Pons (tissue), 1 donor: ENCODE data around the gene PI4KB.
"Not testable (repeated sequence)": the region's sequence is repeated elsewhere in the genome, so short reads cannot be mapped to it uniquely, and the experiment has no call there.

Source experiments
- DNase-seq: peaks from one replicate; pipeline ENCODE4 v3.0.0-alpha.2; 2016; ENCODE audit warnings: low spot score

The PI4KB gene

DNA sequence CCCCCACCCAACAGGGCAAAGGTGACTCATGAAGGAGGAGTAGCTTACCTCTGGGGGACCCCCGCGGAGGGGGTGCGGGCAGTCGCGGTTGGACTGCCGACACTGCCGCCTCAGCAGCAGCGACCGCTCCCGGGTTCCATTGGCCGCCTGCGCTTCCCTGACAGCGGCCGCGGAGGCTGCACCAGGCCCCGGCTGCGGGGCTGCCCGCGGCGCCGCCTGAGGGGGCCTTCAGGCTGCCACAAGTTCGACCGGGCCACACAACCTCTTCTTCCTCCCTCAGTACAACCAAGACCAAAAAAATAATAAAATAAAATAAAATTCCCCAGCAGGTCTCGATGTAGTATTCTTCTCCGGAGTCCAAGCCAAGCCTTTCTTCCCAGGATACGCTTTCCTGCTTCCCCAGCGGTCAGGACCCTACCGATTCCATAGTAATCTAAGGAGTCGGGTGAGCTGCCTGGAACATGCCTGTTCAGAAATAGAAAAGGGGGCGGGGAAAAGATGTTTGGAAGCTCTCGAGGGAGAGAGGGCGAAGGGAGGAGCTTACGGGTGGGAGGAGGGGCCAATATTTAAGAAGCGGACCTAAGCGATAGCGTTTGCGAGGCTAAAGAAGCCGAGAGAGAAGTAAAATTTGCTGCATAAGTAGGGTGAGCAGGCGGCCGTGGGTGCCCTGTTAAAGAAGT lies at the start of gene PI4KB:
Gene PI4KB, minus strand, starts transcription at position 194 of the 680 bp plus-strand sequence. CDS start 10,935 bp downstream, outside the sequence.
- DNase-seq = peak; percentile 99

GRCh38 chr1:151373196-151373595 lies 46.0 kb upstream of the PI4KB start:
- no peak for DNase-seq

- DNase-seq = peak; percentile 70
Observed at GRCh38 chr1:151372058-151372934, 45.1 kb upstream of the PI4KB start, which contains the start of gene SELENBP1. Gene SELENBP1 (minus strand): TSS chr1:151372705. CDS start chr1:151372641, 64 bp downstream.

DNA sequence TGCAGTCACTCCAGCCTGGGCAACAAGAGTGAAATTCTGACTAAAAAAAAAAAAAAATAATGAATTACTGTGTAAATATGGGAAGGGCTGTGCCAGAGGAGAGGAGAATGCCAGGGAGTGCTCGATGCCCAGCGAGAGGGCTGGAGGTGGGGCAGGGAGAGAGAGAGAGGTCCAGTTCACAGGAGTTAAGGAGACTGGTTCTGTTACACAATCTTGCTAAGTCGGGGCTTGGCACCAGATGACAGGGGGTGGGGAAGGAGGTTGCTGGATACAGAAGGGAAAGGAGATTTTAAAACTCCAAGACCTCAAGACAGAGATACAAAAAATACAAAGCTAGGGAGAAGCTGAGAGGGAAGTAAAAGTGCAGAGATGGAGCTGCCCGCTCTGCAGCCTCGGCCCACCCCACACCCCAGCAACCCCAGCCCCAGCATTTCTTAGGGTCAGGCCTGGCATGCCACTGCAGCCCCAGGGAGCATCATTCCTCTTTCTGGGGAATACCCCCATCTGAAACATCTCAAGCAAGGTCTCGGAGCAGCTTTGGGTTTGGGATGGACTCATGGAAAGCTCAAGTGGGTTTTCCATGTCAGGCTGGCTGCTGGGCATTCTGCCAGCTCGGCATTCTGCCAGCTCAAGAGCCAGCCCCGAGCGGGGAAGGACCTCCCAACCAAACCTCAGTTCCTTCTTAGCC lies 44.3 kb upstream of the PI4KB start:
- peak; percentile 64 for DNase-seq

DNA sequence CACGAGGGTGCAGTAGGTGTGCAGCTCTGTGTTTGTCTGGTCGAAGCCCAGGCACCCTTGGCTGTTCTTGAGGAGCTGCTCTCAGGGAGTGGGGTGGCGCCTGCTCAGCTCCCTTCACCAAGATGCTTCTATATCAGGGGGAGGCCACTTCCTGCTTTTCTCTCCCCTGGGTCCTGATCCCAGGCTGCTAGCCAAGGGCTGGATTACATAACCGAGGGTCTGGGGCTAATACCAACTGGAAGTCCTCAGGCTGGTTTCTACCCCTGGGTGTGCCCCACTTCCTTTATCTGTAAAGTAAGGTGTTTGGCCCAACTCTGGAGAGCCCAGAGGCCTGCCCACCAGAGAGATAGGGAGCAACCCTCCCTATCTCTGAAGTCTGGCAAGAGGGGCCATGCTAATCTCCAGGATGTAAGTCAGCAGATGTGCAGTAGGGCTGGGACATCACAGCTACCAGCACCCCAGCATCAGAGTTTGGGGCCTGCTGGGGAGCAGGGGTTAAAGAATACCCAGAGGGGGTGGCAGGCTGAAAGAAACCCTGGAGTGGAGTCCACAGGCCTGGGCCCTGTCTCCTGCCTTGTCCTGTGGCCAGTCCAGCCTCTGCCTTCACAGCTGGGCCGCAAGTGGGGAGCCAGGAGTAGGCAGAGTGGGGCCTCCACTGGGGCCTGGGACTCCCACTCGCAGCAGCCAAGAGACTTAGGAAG lies 43.1 kb upstream of the PI4KB start:
- peak; percentile 26 for DNase-seq

DNA sequence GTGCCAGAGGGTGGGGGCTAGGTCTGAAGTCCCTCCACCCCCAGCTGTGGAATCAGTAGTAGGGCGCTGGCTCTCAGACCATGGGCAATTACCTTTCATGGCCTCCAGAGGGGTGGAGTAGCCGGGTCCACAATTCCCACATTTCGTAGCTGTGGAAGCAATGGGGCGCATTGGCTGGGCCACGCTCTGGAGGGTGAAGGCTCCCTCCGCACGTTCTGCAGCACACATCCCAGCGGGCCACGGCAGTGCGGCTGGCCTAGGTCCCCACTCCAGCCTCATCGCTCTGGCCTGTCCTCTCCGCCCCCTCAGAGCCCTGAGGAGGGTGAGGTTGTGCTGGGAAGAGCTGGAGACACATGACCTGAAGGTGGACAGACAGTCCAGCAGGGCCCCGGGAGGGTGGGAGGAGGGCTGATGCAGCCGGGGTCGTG lies 42.4 kb upstream of the PI4KB start:
- no peak for DNase-seq

DNA sequence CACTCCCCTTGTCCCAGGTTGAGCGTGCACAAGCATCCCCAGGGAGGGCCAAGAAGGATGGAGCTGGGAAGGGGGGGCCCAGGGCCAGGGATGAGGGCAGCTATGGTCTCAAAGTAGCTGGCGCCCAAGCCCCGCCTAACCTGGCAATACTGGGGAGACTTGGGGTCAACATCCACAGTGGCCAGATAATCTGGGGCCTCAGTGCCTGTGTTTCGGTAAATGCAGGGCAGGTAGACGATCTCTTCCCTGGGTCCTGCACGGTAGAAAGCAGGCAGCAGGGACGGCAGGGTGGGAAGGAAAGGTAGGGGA lies 42.0 kb upstream of the PI4KB start:
- DNase-seq = no peak

DNA sequence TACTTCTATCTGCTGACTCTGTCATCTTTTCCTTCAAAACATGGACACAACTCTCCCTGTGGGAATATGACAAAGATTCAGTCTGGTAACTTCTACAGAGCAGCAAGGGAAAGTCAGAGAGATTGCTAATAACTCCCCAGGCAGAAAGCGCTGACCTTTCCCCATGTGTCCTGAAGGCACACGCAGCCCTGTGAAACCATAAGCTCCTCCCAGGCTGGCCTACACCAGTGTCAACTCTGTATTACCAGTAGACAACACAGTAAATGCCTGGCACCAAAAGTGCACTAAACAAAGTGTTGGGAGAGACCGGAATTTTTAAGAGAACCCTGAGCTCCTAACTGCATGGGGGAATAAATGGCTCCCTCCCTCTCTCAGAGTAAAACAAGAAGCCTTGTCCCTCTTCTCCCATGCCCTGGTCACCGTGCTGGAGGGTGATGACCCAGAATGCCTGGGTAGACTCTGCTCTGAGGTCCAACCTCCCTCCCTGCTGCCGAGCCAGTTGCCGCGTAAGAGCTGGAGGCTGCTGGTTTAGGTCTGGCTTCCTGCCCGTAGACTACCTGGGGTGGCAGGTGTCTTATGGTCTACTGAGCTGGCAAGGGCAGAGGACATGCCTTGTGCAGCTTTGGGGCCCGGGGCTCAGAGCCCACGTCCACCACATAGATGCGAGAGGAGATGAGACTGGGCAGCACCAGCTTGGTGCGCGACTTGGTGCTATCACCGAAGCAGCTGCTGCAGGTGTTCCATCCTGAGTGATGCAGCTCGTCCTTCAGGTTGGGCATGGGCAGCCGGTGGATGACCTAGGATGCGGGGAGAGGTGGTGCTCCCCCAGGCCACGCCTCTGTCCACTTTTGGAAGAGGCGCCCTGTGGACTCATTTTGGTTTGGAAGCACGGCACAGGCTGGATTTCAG lies 41.4 kb upstream of the PI4KB start:
- DNase-seq = no peak

DNA sequence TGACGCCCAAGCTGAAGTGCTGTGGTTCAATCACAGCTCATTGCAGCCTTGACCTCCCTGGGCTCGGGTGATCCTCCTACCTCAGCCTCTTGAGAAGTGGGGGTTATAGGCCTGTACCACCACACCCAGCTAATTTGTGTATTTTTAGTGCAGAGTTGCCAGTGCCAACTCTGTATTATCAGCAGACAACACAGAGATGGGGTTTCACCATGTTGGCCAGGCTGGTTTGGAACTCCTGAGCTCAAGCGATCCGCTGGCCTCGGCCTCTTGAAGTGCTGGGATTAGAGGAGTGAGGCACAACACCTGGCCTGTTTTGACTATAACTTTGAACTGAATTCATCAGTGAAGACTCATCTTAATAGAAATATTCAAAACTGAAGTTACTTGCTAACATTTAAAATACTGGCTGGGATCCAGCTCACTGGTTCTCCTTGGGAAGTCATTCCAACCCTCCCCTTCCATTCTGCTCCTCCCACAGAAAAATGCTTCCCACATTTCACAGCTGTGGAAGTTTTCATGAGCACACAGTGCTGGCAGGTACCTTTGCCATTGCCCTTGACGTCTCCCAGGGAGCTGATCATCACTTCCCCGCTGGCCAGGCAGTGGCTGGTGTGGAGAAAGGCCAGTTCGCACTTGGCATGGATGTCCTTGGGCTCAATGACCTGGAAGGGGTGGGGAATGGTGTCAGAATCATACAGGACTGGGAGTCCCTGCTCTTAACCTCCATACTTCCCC lies 40.6 kb upstream of the PI4KB start:
- DNase-seq = no peak

- DNase-seq = no peak
Observed at GRCh38 chr1:151364996-151365395, 37.8 kb upstream of the PI4KB start.

GRCh38 chr1:151362308-151363155 lies 35.3 kb upstream of the PI4KB start:
- DNase-seq = no peak

DNA sequence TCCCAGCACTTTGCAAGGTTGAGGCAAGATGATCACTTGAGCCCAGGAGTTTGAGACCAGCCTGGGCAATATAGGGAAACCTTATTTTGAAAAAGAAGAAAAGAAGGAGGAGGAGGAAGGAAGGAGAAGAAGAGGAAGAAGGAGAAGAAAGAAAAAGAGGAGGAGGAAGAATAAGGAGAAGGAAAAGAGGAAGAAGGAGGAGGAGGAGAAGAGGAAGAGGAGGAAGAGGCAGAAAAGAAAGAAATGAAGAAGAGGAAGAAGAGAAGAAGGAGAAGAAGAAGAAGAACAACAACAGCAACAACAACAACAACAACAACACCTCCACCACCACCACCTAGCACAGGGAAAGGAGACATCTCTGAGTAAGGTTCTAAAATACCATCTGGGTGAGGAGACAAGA lies 34.7 kb upstream of the PI4KB start:
- no peak for DNase-seq

- DNase-seq = no peak
Observed at GRCh38 chr1:151356696-151357095, 29.5 kb upstream of the PI4KB start.

DNA sequence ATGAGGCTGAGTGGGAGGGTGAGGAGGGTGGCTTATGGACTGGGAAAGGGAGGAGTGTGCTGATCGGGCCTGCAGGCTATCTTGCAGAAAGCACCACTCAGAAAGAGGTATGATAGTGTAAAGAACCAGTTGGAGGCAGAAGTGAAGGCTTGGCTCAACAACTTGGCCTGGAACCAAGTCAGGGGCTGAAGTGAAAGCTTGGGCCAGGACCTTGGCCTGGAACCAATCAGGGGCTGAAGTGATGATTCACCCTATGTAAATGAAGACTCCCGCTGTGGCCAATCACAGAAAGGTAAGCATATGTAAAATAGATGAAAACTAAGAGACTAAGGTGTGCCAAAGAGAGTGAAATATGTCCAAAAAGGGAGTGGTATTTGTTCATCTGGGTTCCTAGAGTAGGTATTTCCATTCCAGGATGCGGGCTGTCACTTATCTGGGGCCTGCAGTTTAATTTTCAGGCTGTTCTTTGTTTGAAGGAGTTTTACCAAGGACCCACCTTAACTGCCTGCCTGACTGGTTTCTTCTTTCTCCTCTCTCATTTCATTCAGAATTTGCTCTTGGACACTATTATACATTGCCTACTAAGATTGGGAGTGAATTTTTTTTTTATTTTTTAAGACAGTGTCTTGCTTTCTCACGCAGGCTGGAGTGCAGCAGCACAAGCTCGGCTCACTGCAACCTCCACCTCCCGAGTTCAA lies 25.0 kb upstream of the PI4KB start:
- no peak for DNase-seq

DNA sequence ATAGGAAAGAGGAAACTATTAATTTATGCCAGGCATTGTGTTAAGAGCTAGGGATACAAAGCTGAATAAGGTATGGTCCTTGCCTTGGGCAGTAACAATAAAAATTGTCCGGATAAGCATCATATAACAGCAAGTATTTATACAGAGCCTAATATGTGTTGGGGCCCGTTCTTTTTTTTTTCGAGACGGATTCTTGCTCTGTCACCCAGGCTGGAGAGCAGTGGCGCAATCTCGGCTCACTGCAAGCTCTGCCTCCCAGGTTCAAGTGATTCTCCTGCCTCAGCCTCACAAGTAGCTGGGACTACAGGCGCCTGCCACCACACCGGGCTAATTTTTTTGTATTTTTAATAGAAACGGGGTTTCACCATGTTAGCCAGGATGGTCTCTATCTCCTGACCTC lies 23.1 kb upstream of the PI4KB start:
- DNase-seq = not testable (repeated sequence)

- DNase-seq = no peak
Observed at GRCh38 chr1:151347523-151348246, 20.5 kb upstream of the PI4KB start.

GRCh38 chr1:151346769-151347522 lies 19.7 kb upstream of the PI4KB start, which contains the start of gene RFX5:
Gene RFX5 (minus strand): TSS chr1:151347252. CDS start chr1:151346320, 932 bp downstream.
- peak; percentile 98 for DNase-seq
